Measurements from ENCODE around the gene RNPEP. TPM values are rescaled to one million over a fixed set of nuclear protein-coding genes. Genes with fewer than 3 reads are reported as not detected.
"Not testable (repeated sequence)": the region's sequence is repeated elsewhere in the genome, so short reads cannot be mapped to it uniquely, and the experiment has no call there.

RNPEP gene
- polyA plus RNA-seq, 3 donors from 2014 or later, result 35.6 to 61.6 (median 57.8) TPM

DNA sequence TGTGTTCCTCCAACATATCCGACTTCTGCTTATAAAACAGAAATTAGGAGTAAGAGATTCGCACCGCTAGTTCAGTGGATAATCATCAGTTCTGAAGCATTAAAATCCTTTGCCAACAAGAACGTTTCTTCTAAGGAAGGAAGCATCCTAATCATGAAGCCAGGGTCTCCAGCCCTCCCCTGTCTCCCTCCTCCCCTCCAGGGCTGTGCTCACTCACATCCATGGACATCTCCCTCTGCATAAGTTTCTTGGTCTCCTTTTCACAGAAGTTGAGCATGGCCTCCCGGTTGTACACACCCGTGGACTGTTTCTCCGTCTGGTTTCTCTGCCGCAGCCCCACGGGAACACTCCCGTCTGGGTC is 36.6 kb upstream of the RNPEP start:
- Mint-ChIP-seq H3K9me3 (no peaks in the 10 kb centered on the region), H3K4me3 (peak overlapping the region in 1 of 5 donors; percentile 69)

DNA sequence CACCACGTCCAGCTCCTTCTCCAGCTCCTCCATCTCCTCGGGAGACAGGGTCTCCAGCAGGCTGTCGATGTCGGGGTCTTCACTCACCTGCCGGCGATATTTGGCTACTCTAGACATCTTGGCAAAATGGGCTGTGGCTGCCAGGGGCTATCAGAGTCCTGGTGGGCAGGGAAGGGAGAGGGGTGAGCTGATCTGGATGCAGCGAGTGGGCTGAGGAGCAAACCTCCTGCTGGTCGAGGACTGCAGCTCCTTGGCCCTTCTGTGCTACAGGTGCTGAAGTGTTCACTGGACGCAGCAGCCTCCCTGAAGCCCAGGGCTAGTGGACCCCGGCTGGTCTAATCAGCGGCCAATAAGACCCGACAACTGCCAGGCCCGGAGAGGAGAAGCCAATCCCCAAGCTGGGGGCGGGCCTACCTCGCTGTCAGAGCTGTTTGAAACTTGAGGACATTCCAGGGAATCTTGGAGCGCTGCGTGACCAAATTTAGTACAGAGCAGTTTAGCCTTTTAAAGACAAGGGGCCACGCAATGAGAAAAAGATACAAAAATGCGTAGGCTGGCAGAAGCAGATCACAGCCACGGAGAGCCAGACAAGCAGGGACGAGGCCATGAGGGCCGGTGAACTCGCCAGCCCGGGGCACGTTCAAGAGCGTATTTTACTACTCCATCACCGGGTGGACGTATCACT is 36.1 kb upstream of the RNPEP start, which contains the start of gene LMOD1:
LMOD1 (minus strand) TSS at position 325 of the 685 bp plus-strand sequence; CDS start at position 117, 208 bp downstream.
- no peak for DNase-seq
- Mint-ChIP-seq H3K4me3 (peak within 1 kb of the TSS in 3 of 5 donors; percentile 53 to 69 (median 56)), H3K9me3 (no peaks in the 10 kb centered on the region), H3K36me3 (no peaks in the 10 kb centered on the region), H3K27ac (no peak within 1 kb of the TSS), H3K27me3 (ENCODE audit: low read depth in 3 of 3) (peaks cover 21 to 22% (median 21%) of the 10 kb centered on the region in 3 donors), H3K4me1 (peaks cover 9% of the 10 kb centered on the region in 2 donors)

More for the DNA sequence above, 36.6 kb upstream of the RNPEP start:
- peaks cover 9% of the 10 kb centered on the region in 2 donors for H3K4me1 Mint-ChIP-seq
- H3K27me3 Mint-ChIP-seq (ENCODE audit: low read depth in 3 of 3), result peaks cover 21 to 23% (median 21%) of the 10 kb centered on the region in 3 donors
- no peak overlapping the region for H3K27ac Mint-ChIP-seq
- no peak for DNase-seq
- no peaks in the 10 kb centered on the region for H3K36me3 Mint-ChIP-seq

DNA sequence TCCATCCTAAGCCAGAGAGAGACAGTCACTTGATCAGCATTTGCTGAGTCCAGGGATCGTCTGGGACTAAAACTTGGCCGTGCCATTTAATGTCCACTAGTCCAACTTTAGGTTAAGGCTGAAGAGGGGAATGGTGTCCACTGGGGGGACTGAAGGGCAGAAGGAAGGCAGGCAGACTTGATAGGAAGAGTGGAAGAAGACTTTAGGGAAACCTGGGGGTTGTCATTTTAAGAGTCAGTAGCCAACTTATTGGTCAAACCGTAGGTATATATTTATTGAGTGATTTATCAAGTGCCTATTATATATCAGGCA is 34.8 kb upstream of the RNPEP start:
- peak overlapping the region in 1 of 5 donors; percentile 30 for H3K4me3 Mint-ChIP-seq
- no peaks in the 10 kb centered on the region for H3K36me3 Mint-ChIP-seq
- no peak for DNase-seq
- H3K4me1 Mint-ChIP-seq, result peaks cover 9% of the 10 kb centered on the region in 2 donors
- H3K9me3 Mint-ChIP-seq, result no peaks in the 10 kb centered on the region
- H3K27me3 Mint-ChIP-seq (ENCODE audit: low read depth in 3 of 3), result peaks cover 21% of the 10 kb centered on the region in 3 donors
- H3K27ac Mint-ChIP-seq, result no peak overlapping the region

DNA sequence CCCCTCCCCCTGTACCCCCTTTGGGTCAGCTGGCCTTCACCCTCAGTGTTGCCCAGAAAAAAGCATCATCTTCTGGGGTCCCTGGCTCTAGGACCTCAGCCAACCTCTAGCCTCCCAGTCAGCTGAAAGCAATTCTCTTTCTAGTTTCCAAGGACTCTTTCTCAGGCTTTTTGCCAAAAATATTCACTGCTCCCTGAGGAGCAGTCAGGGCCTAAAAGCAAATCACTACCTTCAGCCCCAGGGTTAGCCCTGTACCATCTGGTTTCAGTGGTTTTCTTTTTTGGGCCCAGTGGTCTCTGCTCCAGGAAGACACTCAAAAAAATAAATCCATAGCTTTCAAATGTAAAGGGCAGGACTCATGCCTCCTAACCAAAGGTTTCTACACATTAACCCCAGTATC is 33.0 kb upstream of the RNPEP start:
- Mint-ChIP-seq H3K9me3 (no peaks in the 10 kb centered on the region), H3K27ac (no peak overlapping the region), H3K4me1 (peaks cover 12% of the 10 kb centered on the region in 2 donors), H3K36me3 (no peaks in the 10 kb centered on the region), H3K27me3 (ENCODE audit: low read depth in 3 of 3) (peaks cover 24% of the 10 kb centered on the region in 3 donors), H3K4me3 (no peak overlapping the region)
- DNase-seq, result no peak

DNA sequence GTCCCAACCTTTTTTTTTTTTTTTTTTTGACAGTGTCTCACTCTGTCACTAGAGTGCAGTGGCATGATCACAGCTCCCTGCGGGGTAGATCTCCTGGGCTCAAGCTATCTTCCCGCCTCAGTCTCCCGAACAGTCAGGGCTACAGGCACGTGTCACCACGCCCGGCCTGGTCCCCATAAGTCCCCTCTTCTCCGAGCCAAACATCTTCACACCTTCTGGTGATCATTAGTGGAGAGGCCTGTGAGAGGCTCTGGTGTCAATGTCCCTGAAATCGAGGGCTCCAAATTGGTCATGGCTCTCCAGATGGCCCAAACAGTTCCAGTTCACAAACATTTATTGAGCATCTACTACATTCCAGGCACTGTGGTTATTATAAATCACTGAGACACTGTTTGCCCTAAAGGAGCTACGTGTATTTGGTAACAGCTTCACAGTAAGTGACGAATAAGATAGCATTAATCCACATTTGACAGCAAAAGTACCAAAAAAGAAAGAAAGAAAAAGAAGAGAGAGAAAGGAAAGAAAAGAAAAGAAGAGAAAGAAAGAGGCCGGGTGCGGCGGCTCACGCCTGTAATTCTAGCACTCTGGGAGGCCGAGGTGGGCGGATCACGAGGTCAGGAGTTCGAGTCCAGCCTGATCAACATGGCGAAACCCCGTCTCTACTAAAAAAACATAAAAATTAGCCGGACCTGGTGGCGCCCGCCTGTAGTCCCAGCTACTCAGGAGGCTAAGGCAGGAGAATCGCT is 28.0 kb upstream of the RNPEP start:
- DNase-seq, result no peak

DNA sequence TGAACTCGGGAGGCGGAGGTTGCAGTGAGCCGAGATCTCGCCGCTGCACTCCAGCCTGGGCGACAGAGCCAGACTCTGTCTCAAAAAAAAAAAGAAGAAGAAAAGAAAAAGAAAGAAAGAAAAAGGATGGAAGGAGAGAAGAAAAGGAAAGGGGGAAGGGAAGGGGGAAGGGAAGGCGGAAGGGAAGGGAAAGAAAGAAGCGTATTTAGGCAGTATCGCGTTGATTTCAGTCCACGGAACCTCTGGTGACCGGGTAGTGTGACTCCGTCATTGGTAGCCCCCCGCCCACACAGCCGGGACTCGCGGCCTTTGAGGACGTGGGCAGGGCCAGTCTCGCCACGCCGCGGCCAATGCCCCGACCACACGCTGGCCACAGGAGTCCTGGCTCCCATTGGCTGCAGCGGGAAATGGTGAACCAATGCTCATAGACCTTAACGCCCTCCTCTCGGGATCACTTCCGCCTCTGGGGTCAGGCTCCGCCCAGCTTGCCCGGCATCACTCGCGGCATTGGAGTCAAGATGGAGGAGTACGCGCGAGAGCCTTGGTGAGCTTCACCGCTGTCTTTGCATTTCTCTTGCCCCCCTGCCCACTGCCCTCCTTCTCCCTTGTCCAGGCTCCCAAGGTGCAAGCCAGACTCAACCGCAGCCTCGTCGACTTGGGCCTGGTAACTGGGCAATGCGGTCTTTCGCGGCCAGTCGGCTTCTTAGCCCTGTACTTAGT is 27.3 kb upstream of the RNPEP start, which contains the start of gene TIMM17A:
TIMM17A (plus strand) TSS at position 495 of the 720 bp plus-strand sequence; CDS start at position 519, 24 bp downstream.
- Mint-ChIP-seq H3K27me3 (ENCODE audit: low read depth in 3 of 3) (peaks cover 13 to 16% (median 16%) of the 10 kb centered on the region in 3 donors), H3K36me3 (peaks cover 0 to 6% (median 0%) of the 10 kb centered on the region in 3 donors), H3K4me3 (peak within 1 kb of the TSS; percentile 97 to 99 (median 98)), H3K4me1 (peaks cover 28 to 30% of the 10 kb centered on the region in 2 donors), H3K27ac (peak within 1 kb of the TSS; percentile 88 to 98 (median 97)), H3K9me3 (no peaks in the 10 kb centered on the region)
- DNase-seq, result peak; percentile 96 to 98 (median 96)

More for the DNA sequence above, 28.0 kb upstream of the RNPEP start:
- Mint-ChIP-seq H3K4me1 (peaks cover 28 to 30% of the 10 kb centered on the region in 2 donors), H3K9me3 (no peaks in the 10 kb centered on the region), H3K36me3 (peaks cover 0 to 5% (median 0%) of the 10 kb centered on the region in 3 donors), H3K27ac (peak overlapping the region; percentile 88 to 98 (median 97)), H3K27me3 (ENCODE audit: low read depth in 3 of 3) (peaks cover 13 to 17% (median 16%) of the 10 kb centered on the region in 3 donors), H3K4me3 (peak overlapping the region; percentile 97 to 99 (median 98))

DNA sequence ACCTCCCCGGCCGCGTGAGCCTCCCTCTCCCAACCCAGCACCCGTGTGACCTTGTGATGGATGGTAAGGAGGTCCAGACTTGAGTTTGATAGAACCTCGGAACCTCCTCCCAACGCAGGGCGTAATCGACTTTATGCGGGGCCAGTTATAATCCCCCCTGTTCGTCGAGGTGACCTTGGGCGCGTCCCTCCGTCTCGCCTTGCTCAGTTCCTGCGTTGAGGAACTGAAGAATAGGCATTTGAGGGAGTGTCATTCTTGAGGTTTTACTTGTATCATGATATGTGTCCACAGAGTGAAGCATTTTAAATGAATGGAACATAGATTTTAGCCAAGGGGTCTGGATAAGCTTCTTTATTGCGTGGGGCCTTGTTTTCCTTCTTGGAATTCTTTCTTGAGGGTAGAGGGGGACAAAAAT is 26.7 kb upstream of the RNPEP start:
- Mint-ChIP-seq H3K27ac (peak overlapping the region; percentile 88 to 98 (median 97)), H3K9me3 (no peaks in the 10 kb centered on the region), H3K4me1 (peaks cover 30 to 31% of the 10 kb centered on the region in 2 donors), H3K27me3 (ENCODE audit: low read depth in 3 of 3) (peaks cover 13 to 16% (median 13%) of the 10 kb centered on the region in 3 donors), H3K4me3 (peak overlapping the region; percentile 97 to 99 (median 98)), H3K36me3 (peaks cover 0 to 10% (median 3%) of the 10 kb centered on the region in 3 donors)
- DNase-seq, result no peak

DNA sequence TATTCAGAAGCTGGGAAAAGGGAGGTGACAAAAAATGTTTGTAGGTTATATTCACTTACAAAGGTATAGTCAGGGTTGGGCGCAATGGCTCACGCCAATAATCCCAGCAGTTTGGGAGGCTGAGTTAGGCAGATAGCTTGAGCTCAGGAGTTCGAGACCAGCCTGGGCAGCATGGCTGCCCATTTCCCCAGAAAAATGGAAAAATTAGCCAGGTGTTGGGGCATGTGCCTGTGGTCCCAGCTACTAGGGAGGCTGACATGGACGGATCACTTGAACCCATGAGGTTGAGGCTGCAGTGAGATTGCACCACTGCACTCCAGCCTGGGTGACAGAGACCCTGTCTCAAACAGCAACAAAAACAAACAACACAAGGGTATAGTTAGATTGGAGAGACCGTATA is 24.1 kb upstream of the RNPEP start:
- peak overlapping the region in 1 of 6 donors; percentile 42 for H3K27ac Mint-ChIP-seq
- peaks cover 30 to 31% of the 10 kb centered on the region in 2 donors for H3K4me1 Mint-ChIP-seq
- no peaks in the 10 kb centered on the region for H3K9me3 Mint-ChIP-seq
- peaks cover 13 to 16% (median 13%) of the 10 kb centered on the region in 3 donors for H3K27me3 Mint-ChIP-seq (ENCODE audit: low read depth in 3 of 3)
- no peak overlapping the region for H3K4me3 Mint-ChIP-seq
- H3K36me3 Mint-ChIP-seq, result peaks cover 5 to 23% (median 11%) of the 10 kb centered on the region in 3 donors
- no peak for DNase-seq

DNA sequence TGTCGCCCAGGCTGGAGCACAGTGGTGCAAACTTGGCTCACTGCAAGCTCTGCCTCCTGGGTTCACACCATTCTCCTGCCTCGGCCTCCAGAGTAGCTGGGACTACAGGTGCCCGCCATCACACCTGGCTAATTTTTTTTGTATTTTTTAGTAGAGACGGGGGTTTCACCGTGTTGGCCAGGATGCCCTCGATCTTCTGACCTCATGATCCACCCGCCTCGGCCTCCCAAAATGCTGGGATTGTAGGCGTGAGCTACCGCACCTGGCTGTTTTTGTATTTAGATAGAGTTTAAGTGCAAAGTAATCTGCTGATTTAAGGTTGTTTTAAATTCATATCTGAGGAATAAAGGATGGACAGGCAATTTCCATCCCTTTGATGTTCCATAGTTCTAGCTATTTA is 20.1 kb upstream of the RNPEP start:
- not testable (repeated sequence) for H3K27ac Mint-ChIP-seq; H3K27me3 Mint-ChIP-seq (ENCODE audit: low read depth in 3 of 3); H3K4me1 Mint-ChIP-seq; H3K9me3 Mint-ChIP-seq; H3K4me3 Mint-ChIP-seq; DNase-seq
- peaks cover 8 to 48% (median 15%) of the 10 kb centered on the region in 3 donors for H3K36me3 Mint-ChIP-seq

DNA sequence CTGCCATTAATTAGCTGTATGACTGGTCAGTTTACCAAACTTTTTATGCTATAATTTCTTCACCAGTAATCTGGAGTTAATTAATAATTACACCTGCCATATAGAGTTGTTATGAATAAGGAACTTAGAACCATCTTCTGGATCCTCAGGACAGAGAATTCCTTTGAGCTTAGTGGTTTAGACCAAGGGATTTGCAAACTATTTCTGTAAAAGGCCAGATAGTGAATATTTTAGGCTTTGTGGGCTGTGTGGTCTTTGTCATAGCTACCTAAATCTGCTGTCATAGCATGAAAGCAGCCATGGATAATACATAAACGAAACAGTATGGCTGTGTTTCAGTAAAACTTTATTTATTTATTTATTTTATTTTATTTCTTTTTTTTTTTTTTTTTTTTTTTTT is 18.2 kb upstream of the RNPEP start:
- no peak overlapping the region for H3K27ac Mint-ChIP-seq
- peaks cover 17 to 47% (median 19%) of the 10 kb centered on the region in 3 donors for H3K36me3 Mint-ChIP-seq
- no peak overlapping the region for H3K4me3 Mint-ChIP-seq
- DNase-seq, result no peak
- H3K9me3 Mint-ChIP-seq, result no peaks in the 10 kb centered on the region
- H3K4me1 Mint-ChIP-seq, result peaks cover 0 to 3% of the 10 kb centered on the region in 2 donors
- no peaks in the 10 kb centered on the region for H3K27me3 Mint-ChIP-seq (ENCODE audit: low read depth in 3 of 3)

DNA sequence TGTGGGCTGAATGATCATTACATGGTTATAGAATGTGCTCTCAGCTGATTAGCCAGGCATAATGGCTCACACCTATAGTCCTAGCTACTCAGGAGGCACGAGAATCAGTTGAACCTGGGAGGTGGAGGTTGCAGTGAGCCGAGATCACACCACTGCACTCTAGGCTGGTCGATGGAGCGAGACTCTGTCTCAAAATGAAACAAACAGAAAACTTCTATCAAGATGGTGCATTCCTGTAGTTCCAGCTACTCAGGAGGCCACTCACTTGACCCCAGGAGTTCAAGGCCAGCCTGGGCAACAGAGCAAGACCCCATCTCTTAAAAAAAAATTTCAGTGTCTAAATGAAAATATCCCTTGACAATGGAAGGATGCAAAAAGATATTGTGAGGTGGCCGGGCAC is 16.3 kb upstream of the RNPEP start:
- Mint-ChIP-seq H3K27ac (no peak overlapping the region), H3K9me3 (no peaks in the 10 kb centered on the region), H3K27me3 (ENCODE audit: low read depth in 3 of 3) (no peaks in the 10 kb centered on the region), H3K4me3 (no peak overlapping the region), H3K36me3 (peaks cover 16 to 49% (median 25%) of the 10 kb centered on the region in 3 donors), H3K4me1 (no peaks in the 10 kb centered on the region)
- DNase-seq, result no peak

DNA sequence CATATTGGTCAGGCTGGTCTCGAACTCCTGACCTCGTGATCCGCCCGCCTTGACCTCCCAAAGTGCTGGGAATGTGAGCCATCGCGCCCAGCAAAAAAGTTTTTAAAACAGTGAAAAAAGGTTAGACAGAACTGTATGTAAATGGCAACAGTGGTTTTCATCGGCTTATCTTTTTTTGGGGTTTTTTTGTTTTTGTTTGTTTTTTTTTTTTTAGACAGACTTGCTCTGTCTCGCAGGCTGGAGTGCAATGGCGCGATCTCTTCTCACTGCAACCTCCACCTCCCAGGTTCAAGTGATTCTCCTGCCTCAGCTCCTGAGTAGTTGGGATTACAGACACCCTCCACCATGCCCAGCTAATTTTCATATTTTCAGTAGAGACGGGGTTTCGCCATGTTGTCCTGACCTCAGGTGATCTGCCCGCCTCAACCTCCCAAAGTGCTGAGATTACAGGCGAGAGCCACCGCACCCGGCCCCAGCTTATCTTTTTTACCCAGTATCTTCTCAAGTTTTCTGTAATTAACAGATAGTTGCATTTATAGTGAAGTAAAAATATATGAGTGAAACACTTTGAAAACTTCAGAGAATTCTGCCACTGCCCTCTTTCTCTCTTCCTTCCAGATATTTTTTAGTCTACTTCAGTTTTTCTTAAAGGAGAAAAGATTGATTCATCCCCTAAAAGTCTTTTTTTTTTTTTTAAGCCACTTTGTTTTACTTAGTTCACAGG is 14.1 kb upstream of the RNPEP start:
- Mint-ChIP-seq H3K4me1 (no peaks in the 10 kb centered on the region), H3K36me3 (peaks cover 8 to 38% (median 20%) of the 10 kb centered on the region in 3 donors), H3K4me3 (no peak overlapping the region), H3K27me3 (ENCODE audit: low read depth in 3 of 3) (peaks cover 0 to 3% (median 1%) of the 10 kb centered on the region in 3 donors), H3K27ac (no peak overlapping the region), H3K9me3 (no peaks in the 10 kb centered on the region)
- no peak for DNase-seq
